HEK293 (cell line): ENCODE measurements around the gene IL31RA.

ENCODE experiments used
- CTCF ChIA-PET: fragments of 350-600 bp; formaldehyde crosslinking; extraction: SDS; loops from one replicate; lab custom pipeline; 2021; ENCODE audit warnings: antibody characterized with exemption; lab: Yijun Ruan, JAX
- POLR2A ChIA-PET: fragments of 300-600 bp; formaldehyde crosslinking; extraction: SDS; loops from one replicate; lab custom pipeline; 2020; ENCODE audit warnings: antibody characterized with exemption, inconsistent platforms; lab: Yijun Ruan, JAX
- H3K27ac ChIP-seq: fragments of 200-500 bp; sonication (Bioruptor generic); 2 replicates; pipeline ENCODE4 v1.5.1; 2014; ENCODE audit warnings: low read depth, low read length, control low read depth, inconsistent platforms; ENCODE audit errors: extremely low read depth
- H3K36me3 ChIP-seq, 2 experiments: fragments of 200-500 bp in 1 of 2; sonication (Bioruptor generic) in 1 of 2; 1 replicate in 1 of 2; 2 replicates in 1 of 2; pipeline ENCODE4 v1.5.1; 2014 to 2017; ENCODE audit warnings: inconsistent platforms in 2 of 2, low read length in 2 of 2; ENCODE audit not compliant: control insufficient read depth in 2 of 2, insufficient read depth in 1 of 2
- H3K4me1 ChIP-seq: fragments of 200-500 bp; sonication (Bioruptor generic); 2 replicates; pipeline ENCODE4 v1.5.1; 2014; ENCODE audit warnings: mild to moderate bottlenecking, low read length, inconsistent platforms; ENCODE audit not compliant: control insufficient read depth, insufficient read depth
- H3K4me3 ChIP-seq: 2 replicates; pipeline ENCODE4 v1.5.1; 2011; ENCODE audit warnings: low read depth, mild to moderate bottlenecking, control low read depth, low read length, moderate library complexity
- H3K9me3 ChIP-seq: fragments of 200-500 bp; sonication (Bioruptor generic); 2 replicates; pipeline ENCODE4 v1.5.1; 2014; ENCODE audit warnings: low read depth, low read length, inconsistent platforms; ENCODE audit not compliant: control insufficient read depth, insufficient read depth
- FEZF1 ChIP-seq: fragments of 450-650 bp; formaldehyde crosslinking; IDR thresholded peaks from 2 replicates; pipeline ENCODE4 v1.5.1; 2016; ENCODE audit warnings: missing biosample characterization, missing genetic modification characterization
- GLI2 ChIP-seq: fragments of 450-650 bp; formaldehyde crosslinking; IDR thresholded peaks from 2 replicates; pipeline ENCODE4; 2017; ENCODE audit warnings: missing biosample characterization, missing genetic modification characterization, low read depth, borderline replicate concordance
- HOXA7 ChIP-seq: sonication (generic); formaldehyde crosslinking; IDR thresholded peaks from 2 replicates; pipeline ENCODE4 v1.8.1; 2022; ENCODE audit warnings: missing genetic modification reagents, borderline replicate concordance
- KLF10 ChIP-seq: fragments of 450-650 bp; IDR thresholded peaks from 2 replicates; pipeline ENCODE4 v1.5.1; 2018; ENCODE audit warnings: missing biosample characterization, mild to moderate bottlenecking, missing genetic modification characterization
- KLF7 ChIP-seq: fragments of 450-650 bp; formaldehyde crosslinking; IDR thresholded peaks from 2 replicates; pipeline ENCODE4 v1.5.1; 2016; ENCODE audit warnings: missing biosample characterization, missing genetic modification characterization, borderline replicate concordance
- OSR2 ChIP-seq: fragments of 450-650 bp; formaldehyde crosslinking; IDR thresholded peaks from 2 replicates; pipeline ENCODE4 v1.5.1; 2016; ENCODE audit warnings: missing biosample characterization, missing genetic modification characterization
- ZEB2 ChIP-seq: fragments of 450-650 bp; formaldehyde crosslinking; IDR thresholded peaks from 2 replicates; pipeline ENCODE4 v1.5.1; 2016; ENCODE audit warnings: missing biosample characterization, missing genetic modification characterization
- ZFP37 ChIP-seq: fragments of 450-650 bp; formaldehyde crosslinking; IDR thresholded peaks from 2 replicates; pipeline ENCODE4 v1.5.1; 2016; ENCODE audit warnings: missing biosample characterization, missing genetic modification characterization
- ZNF10 ChIP-seq: fragments of 450-650 bp; formaldehyde crosslinking; IDR thresholded peaks from 2 replicates; pipeline ENCODE4 v1.5.1; 2017; ENCODE audit warnings: missing biosample characterization, missing genetic modification characterization
- ZNF221 ChIP-seq: fragments of 450-650 bp; formaldehyde crosslinking; IDR thresholded peaks from 2 replicates; pipeline ENCODE4 v1.5.1; 2017; ENCODE audit warnings: missing biosample characterization, missing genetic modification characterization, borderline replicate concordance
- ZNF514 ChIP-seq: fragments of 450-650 bp; formaldehyde crosslinking; IDR thresholded peaks from 2 replicates; pipeline ENCODE4 v1.5.1; 2016; ENCODE audit warnings: missing biosample characterization, missing genetic modification characterization
- ZNF560 ChIP-seq: fragments of 450-650 bp; formaldehyde crosslinking; IDR thresholded peaks from 2 replicates; pipeline ENCODE4 v1.5.1; 2017; ENCODE audit warnings: missing biosample characterization, missing genetic modification characterization, borderline replicate concordance
- ZNF610 ChIP-seq: fragments of 450-650 bp; formaldehyde crosslinking; IDR thresholded peaks from 2 replicates; pipeline ENCODE4 v1.5.1; 2016; ENCODE audit warnings: missing biosample characterization, missing genetic modification characterization, borderline replicate concordance
- ZNF654 ChIP-seq: fragments of 450-650 bp; formaldehyde crosslinking; IDR thresholded peaks from 2 replicates; pipeline ENCODE4 v1.5.1; 2016; ENCODE audit warnings: low read depth, missing biosample characterization, missing genetic modification characterization
- TF ChIP-seq, protein P1 (sequence below): fragments of 450-650 bp; formaldehyde crosslinking; IDR thresholded peaks from 2 replicates; pipeline ENCODE4 v1.5.1; 2017; ENCODE audit warnings: missing biosample characterization, missing genetic modification characterization
- TF ChIP-seq, protein P2 (sequence below): fragments of 450-650 bp; formaldehyde crosslinking; IDR thresholded peaks from 2 replicates; pipeline ENCODE4 v1.5.1; 2016; ENCODE audit warnings: missing biosample characterization, missing genetic modification characterization
- TF ChIP-seq, protein P3 (sequence below): fragments of 450-650 bp; formaldehyde crosslinking; IDR thresholded peaks from 2 replicates; pipeline ENCODE4 v1.5.1; 2016; ENCODE audit warnings: missing biosample characterization, missing genetic modification characterization, borderline replicate concordance
- TF ChIP-seq, protein P4 (sequence below): IDR thresholded peaks from 2 replicates; pipeline ENCODE4 v1.6.1; 2011; ENCODE audit warnings: mild to moderate bottlenecking, low read depth, low read length, borderline replicate concordance
- TF ChIP-seq, protein P5 (sequence below): fragments of 450-650 bp; formaldehyde crosslinking; IDR thresholded peaks from 2 replicates; pipeline ENCODE4 v1.5.1; 2017; ENCODE audit warnings: missing biosample characterization, missing genetic modification characterization
- TF ChIP-seq, protein P6 (sequence below): fragments of 450-650 bp; formaldehyde crosslinking; IDR thresholded peaks from 2 replicates; pipeline ENCODE4 v1.5.1; 2016; ENCODE audit warnings: missing biosample characterization, missing genetic modification characterization
- TF ChIP-seq, protein P7 (sequence below): fragments of 450-650 bp; formaldehyde crosslinking; IDR thresholded peaks from 2 replicates; pipeline ENCODE4 v1.5.1; 2017; ENCODE audit warnings: missing biosample characterization, missing genetic modification characterization

The IL31RA gene

DNA sequence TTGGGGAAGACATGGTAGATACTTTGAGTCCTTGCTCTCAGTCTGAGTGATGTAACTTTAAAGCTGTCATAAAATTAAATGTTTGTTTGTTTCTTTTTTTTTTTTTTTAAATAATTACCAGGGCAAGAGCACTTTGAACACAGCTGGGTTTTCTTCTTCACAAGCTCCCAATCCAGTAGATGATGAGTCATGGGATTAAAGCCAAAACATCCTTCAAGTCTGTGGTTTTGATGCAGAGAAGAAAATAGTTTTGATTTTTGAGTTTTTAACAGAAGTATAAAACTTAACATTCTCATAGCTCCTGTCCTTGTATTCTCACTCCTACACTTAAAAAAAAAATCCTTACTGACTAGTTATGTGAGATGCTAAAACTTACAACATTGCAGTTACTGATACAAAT, 34.8 kb upstream of the IL31RA start (continued):
- no peak for TF ChIP-seq ZNF221 (tag by site-specific recombination)
- TF ChIP-seq, protein P1, sequence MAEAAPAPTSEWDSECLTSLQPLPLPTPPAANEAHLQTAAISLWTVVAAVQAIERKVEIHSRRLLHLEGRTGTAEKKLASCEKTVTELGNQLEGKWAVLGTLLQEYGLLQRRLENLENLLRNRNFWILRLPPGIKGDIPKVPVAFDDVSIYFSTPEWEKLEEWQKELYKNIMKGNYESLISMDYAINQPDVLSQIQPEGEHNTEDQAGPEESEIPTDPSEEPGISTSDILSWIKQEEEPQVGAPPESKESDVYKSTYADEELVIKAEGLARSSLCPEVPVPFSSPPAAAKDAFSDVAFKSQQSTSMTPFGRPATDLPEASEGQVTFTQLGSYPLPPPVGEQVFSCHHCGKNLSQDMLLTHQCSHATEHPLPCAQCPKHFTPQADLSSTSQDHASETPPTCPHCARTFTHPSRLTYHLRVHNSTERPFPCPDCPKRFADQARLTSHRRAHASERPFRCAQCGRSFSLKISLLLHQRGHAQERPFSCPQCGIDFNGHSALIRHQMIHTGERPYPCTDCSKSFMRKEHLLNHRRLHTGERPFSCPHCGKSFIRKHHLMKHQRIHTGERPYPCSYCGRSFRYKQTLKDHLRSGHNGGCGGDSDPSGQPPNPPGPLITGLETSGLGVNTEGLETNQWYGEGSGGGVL: peak; percentile 28; the same call in 1 of the 2 replicates
- no peak for TF ChIP-seq ZNF10 (tag by site-specific recombination)
- no peak for TF ChIP-seq ZNF514 (tag by site-specific recombination)
- 0 out of 2 replicates have a peak, but pooled peaks have one; percentile 22 for TF ChIP-seq ZEB2 (tag by site-specific recombination)
- TF ChIP-seq ZFP37 (tag by site-specific recombination): no peak
- TF ChIP-seq ZNF560 (tag by site-specific recombination): no peak

DNA sequence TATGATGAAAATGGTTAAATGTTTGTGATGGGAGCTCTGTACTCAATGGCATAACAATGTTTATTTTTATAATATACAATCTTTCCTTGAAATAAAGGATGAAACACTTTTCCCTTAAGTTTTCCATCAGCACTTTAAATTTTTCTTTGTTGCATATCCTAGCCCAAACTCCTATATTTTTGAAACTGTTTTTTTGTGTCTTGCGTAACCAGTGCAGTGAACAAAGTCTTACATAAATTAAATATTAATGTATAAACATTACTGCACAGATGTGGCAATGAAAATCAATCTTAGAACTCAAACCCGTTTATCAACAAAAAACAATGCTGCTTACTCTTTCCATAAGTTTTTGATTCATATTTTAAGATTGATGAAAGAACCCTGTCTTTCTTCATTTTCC, 34.1 kb upstream of the IL31RA start:
- CTCF ChIA-PET: no interaction called here
- H3K4me1 ChIP-seq: peaks cover 2% of the 10 kb centered on the region; the same call in 1 of the 2 replicates
- no peaks in the 10 kb centered on the region for H3K9me3 ChIP-seq
- no peak overlapping the region for H3K4me3 ChIP-seq
- TF ChIP-seq, protein P2, sequence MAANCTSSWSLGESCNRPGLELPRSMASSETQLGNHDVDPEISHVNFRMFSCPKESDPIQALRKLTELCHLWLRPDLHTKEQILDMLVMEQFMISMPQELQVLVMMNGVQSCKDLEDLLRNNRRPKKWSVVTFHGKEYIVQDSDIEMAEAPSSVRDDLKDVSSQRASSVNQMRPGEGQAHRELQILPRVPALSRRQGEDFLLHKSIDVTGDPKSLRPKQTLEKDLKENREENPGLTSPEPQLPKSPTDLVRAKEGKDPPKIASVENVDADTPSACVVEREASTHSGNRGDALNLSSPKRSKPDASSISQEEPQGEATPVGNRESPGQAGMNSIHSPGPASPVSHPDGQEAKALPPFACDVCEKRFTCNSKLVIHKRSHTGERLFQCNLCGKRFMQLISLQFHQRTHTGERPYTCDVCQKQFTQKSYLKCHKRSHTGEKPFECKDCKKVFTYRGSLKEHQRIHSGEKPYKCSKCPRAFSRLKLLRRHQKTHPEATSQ (tag by site-specific recombination): no peak
- no peak for TF ChIP-seq KLF7
- no peak for TF ChIP-seq GLI2 (tag by site-specific recombination)
- no peak for TF ChIP-seq KLF10 (tag by site-specific recombination)
- no peak for TF ChIP-seq ZNF610 (tag by site-specific recombination)
- TF ChIP-seq, protein P3, sequence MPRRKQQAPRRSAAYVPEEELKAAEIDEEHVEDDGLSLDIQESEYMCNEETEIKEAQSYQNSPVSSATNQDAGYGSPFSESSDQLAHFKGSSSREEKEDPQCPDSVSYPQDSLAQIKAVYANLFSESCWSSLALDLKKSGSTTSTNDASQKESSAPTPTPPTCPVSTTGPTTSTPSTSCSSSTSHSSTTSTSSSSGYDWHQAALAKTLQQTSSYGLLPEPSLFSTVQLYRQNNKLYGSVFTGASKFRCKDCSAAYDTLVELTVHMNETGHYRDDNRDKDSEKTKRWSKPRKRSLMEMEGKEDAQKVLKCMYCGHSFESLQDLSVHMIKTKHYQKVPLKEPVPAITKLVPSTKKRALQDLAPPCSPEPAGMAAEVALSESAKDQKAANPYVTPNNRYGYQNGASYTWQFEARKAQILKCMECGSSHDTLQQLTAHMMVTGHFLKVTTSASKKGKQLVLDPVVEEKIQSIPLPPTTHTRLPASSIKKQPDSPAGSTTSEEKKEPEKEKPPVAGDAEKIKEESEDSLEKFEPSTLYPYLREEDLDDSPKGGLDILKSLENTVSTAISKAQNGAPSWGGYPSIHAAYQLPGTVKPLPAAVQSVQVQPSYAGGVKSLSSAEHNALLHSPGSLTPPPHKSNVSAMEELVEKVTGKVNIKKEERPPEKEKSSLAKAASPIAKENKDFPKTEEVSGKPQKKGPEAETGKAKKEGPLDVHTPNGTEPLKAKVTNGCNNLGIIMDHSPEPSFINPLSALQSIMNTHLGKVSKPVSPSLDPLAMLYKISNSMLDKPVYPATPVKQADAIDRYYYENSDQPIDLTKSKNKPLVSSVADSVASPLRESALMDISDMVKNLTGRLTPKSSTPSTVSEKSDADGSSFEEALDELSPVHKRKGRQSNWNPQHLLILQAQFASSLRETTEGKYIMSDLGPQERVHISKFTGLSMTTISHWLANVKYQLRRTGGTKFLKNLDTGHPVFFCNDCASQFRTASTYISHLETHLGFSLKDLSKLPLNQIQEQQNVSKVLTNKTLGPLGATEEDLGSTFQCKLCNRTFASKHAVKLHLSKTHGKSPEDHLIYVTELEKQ (tag by site-specific recombination): no peak
- TF ChIP-seq HOXA7 (CRISPR knock-in tag): no peak
- TF ChIP-seq, protein P4, sequence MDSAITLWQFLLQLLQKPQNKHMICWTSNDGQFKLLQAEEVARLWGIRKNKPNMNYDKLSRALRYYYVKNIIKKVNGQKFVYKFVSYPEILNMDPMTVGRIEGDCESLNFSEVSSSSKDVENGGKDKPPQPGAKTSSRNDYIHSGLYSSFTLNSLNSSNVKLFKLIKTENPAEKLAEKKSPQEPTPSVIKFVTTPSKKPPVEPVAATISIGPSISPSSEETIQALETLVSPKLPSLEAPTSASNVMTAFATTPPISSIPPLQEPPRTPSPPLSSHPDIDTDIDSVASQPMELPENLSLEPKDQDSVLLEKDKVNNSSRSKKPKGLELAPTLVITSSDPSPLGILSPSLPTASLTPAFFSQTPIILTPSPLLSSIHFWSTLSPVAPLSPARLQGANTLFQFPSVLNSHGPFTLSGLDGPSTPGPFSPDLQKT: no peak
- TF ChIP-seq, protein P5, sequence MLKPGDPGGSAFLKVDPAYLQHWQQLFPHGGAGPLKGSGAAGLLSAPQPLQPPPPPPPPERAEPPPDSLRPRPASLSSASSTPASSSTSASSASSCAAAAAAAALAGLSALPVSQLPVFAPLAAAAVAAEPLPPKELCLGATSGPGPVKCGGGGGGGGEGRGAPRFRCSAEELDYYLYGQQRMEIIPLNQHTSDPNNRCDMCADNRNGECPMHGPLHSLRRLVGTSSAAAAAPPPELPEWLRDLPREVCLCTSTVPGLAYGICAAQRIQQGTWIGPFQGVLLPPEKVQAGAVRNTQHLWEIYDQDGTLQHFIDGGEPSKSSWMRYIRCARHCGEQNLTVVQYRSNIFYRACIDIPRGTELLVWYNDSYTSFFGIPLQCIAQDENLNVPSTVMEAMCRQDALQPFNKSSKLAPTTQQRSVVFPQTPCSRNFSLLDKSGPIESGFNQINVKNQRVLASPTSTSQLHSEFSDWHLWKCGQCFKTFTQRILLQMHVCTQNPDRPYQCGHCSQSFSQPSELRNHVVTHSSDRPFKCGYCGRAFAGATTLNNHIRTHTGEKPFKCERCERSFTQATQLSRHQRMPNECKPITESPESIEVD: no peak
- no peak for TF ChIP-seq FEZF1
- TF ChIP-seq, protein P6, sequence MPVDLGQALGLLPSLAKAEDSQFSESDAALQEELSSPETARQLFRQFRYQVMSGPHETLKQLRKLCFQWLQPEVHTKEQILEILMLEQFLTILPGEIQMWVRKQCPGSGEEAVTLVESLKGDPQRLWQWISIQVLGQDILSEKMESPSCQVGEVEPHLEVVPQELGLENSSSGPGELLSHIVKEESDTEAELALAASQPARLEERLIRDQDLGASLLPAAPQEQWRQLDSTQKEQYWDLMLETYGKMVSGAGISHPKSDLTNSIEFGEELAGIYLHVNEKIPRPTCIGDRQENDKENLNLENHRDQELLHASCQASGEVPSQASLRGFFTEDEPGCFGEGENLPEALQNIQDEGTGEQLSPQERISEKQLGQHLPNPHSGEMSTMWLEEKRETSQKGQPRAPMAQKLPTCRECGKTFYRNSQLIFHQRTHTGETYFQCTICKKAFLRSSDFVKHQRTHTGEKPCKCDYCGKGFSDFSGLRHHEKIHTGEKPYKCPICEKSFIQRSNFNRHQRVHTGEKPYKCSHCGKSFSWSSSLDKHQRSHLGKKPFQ: no peak
- no peak for TF ChIP-seq OSR2 (tag by site-specific recombination)
- TF ChIP-seq ZNF654 (tag by site-specific recombination): no peak
- TF ChIP-seq, protein P7, sequence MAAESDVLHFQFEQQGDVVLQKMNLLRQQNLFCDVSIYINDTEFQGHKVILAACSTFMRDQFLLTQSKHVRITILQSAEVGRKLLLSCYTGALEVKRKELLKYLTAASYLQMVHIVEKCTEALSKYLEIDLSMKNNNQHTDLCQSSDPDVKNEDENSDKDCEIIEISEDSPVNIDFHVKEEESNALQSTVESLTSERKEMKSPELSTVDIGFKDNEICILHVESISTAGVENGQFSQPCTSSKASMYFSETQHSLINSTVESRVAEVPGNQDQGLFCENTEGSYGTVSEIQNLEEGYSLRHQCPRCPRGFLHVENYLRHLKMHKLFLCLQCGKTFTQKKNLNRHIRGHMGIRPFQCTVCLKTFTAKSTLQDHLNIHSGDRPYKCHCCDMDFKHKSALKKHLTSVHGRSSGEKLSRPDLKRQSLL: no peak
- TF ChIP-seq, all 188 proteins: peak for 0
- Histone ChIP-seq H3K27ac (no peak overlapping the region), H3K36me3 (no peaks in the 10 kb centered on the region)
- POLR2A ChIA-PET: no interaction called here
